ENCODE results near the gene SLC25A20.

The SLC25A20 gene

GRCh38 chr3:48898383-48899234, at the start of gene SLC25A20:
Gene SLC25A20 (minus strand): TSS chr3:48898882. CDS start chr3:48898794, 88 bp downstream.
- H3K27ac Mint-ChIP-seq: peak within 1 kb of the TSS; percentile 90
- peaks cover 40% of the 10 kb centered on the region for H3K4me1 Mint-ChIP-seq (ENCODE audit: low read depth)
- no peaks in the 10 kb centered on the region for H3K36me3 Mint-ChIP-seq
- no peaks in the 10 kb centered on the region for H3K27me3 Mint-ChIP-seq
- peak within 1 kb of the TSS; percentile 94 for H3K4me3 Mint-ChIP-seq
- H3K9me3 Mint-ChIP-seq (ENCODE audit: low read depth): no peaks in the 10 kb centered on the region

- Mint-ChIP-seq H3K27me3 (no peaks in the 10 kb centered on the region), H3K9me3 (ENCODE audit: low read depth) (no peaks in the 10 kb centered on the region), H3K4me1 (ENCODE audit: low read depth) (peaks cover 36% of the 10 kb centered on the region), H3K36me3 (peaks cover 7% of the 10 kb centered on the region), H3K27ac (peak overlapping the region; percentile 79), H3K4me3 (no peak overlapping the region)
Measured at GRCh38 chr3:48945891-48946549, 47.3 kb upstream of the SLC25A20 start.

- Mint-ChIP-seq H3K4me3 (no peak overlapping the region), H3K27me3 (no peaks in the 10 kb centered on the region), H3K27ac (peak overlapping the region; percentile 79), H3K9me3 (ENCODE audit: low read depth) (no peaks in the 10 kb centered on the region), H3K4me1 (ENCODE audit: low read depth) (peaks cover 36% of the 10 kb centered on the region), H3K36me3 (peaks cover 7% of the 10 kb centered on the region)
Measured at GRCh38 chr3:48945432-48945831, 46.8 kb upstream of the SLC25A20 start.

- no peaks in the 10 kb centered on the region for H3K9me3 Mint-ChIP-seq (ENCODE audit: low read depth)
- H3K27me3 Mint-ChIP-seq: no peaks in the 10 kb centered on the region
- H3K4me1 Mint-ChIP-seq (ENCODE audit: low read depth): peaks cover 39% of the 10 kb centered on the region
- no peak overlapping the region for H3K4me3 Mint-ChIP-seq
- peaks cover 11% of the 10 kb centered on the region for H3K36me3 Mint-ChIP-seq
- H3K27ac Mint-ChIP-seq: no peak overlapping the region
Measured at GRCh38 chr3:48938689-48939088, 40.0 kb upstream of the SLC25A20 start.

- Mint-ChIP-seq H3K36me3 (peaks cover 9% of the 10 kb centered on the region), H3K27me3 (no peaks in the 10 kb centered on the region), H3K4me1 (ENCODE audit: low read depth) (peaks cover 39% of the 10 kb centered on the region), H3K4me3 (no peak overlapping the region), H3K9me3 (ENCODE audit: low read depth) (no peaks in the 10 kb centered on the region), H3K27ac (peak overlapping the region; percentile 70)
Measured at GRCh38 chr3:48938156-48938555, 39.5 kb upstream of the SLC25A20 start.

GRCh38 chr3:48935530-48935929, 36.8 kb upstream of the SLC25A20 start:
- H3K27me3 Mint-ChIP-seq: no peaks in the 10 kb centered on the region
- H3K4me3 Mint-ChIP-seq: no peak overlapping the region
- peak overlapping the region; percentile 43 for H3K27ac Mint-ChIP-seq
- peaks cover 51% of the 10 kb centered on the region for H3K4me1 Mint-ChIP-seq (ENCODE audit: low read depth)
- H3K36me3 Mint-ChIP-seq: peaks cover 11% of the 10 kb centered on the region
- H3K9me3 Mint-ChIP-seq (ENCODE audit: low read depth): no peaks in the 10 kb centered on the region

- Mint-ChIP-seq H3K36me3 (peaks cover 13% of the 10 kb centered on the region), H3K4me1 (ENCODE audit: low read depth) (peaks cover 59% of the 10 kb centered on the region), H3K9me3 (ENCODE audit: low read depth) (no peaks in the 10 kb centered on the region), H3K27me3 (no peaks in the 10 kb centered on the region), H3K4me3 (no peak overlapping the region), H3K27ac (no peak overlapping the region)
Measured at GRCh38 chr3:48934333-48934991, 35.8 kb upstream of the SLC25A20 start.

- H3K9me3 Mint-ChIP-seq (ENCODE audit: low read depth): no peaks in the 10 kb centered on the region
- H3K27ac Mint-ChIP-seq: peak overlapping the region; percentile 34
- no peaks in the 10 kb centered on the region for H3K27me3 Mint-ChIP-seq
- H3K4me3 Mint-ChIP-seq: peak overlapping the region; percentile 42
- peaks cover 70% of the 10 kb centered on the region for H3K4me1 Mint-ChIP-seq (ENCODE audit: low read depth)
- peaks cover 15% of the 10 kb centered on the region for H3K36me3 Mint-ChIP-seq
Measured at GRCh38 chr3:48931944-48932580, 33.4 kb upstream of the SLC25A20 start.

- H3K9me3 Mint-ChIP-seq (ENCODE audit: low read depth): no peaks in the 10 kb centered on the region
- no peak overlapping the region for H3K4me3 Mint-ChIP-seq
- no peak overlapping the region for H3K27ac Mint-ChIP-seq
- H3K36me3 Mint-ChIP-seq: peaks cover 16% of the 10 kb centered on the region
- H3K4me1 Mint-ChIP-seq (ENCODE audit: low read depth): peaks cover 75% of the 10 kb centered on the region
- H3K27me3 Mint-ChIP-seq: no peaks in the 10 kb centered on the region
Measured at GRCh38 chr3:48930590-48930989, 31.9 kb upstream of the SLC25A20 start.

GRCh38 chr3:48929358-48930035, 30.8 kb upstream of the SLC25A20 start:
- Mint-ChIP-seq H3K36me3 (peaks cover 14% of the 10 kb centered on the region), H3K4me3 (peak overlapping the region; percentile 60), H3K27ac (peak overlapping the region; percentile 47), H3K9me3 (ENCODE audit: low read depth) (no peaks in the 10 kb centered on the region), H3K4me1 (ENCODE audit: low read depth) (peaks cover 71% of the 10 kb centered on the region), H3K27me3 (no peaks in the 10 kb centered on the region)

GRCh38 chr3:48928679-48929078, 30.0 kb upstream of the SLC25A20 start:
- H3K4me1 Mint-ChIP-seq (ENCODE audit: low read depth): peaks cover 63% of the 10 kb centered on the region
- peaks cover 13% of the 10 kb centered on the region for H3K36me3 Mint-ChIP-seq
- no peaks in the 10 kb centered on the region for H3K9me3 Mint-ChIP-seq (ENCODE audit: low read depth)
- peak overlapping the region; percentile 48 for H3K4me3 Mint-ChIP-seq
- H3K27me3 Mint-ChIP-seq: no peaks in the 10 kb centered on the region
- peak overlapping the region; percentile 54 for H3K27ac Mint-ChIP-seq

- H3K9me3 Mint-ChIP-seq (ENCODE audit: low read depth): no peaks in the 10 kb centered on the region
- peak overlapping the region; percentile 70 for H3K4me3 Mint-ChIP-seq
- no peak overlapping the region for H3K27ac Mint-ChIP-seq
- peaks cover 61% of the 10 kb centered on the region for H3K4me1 Mint-ChIP-seq (ENCODE audit: low read depth)
- no peaks in the 10 kb centered on the region for H3K27me3 Mint-ChIP-seq
- peaks cover 13% of the 10 kb centered on the region for H3K36me3 Mint-ChIP-seq
Measured at GRCh38 chr3:48927928-48928327, 29.2 kb upstream of the SLC25A20 start.

GRCh38 chr3:48926425-48927392, 28.0 kb upstream of the SLC25A20 start:
- peak overlapping the region; percentile 70 for H3K4me3 Mint-ChIP-seq
- peaks cover 56% of the 10 kb centered on the region for H3K4me1 Mint-ChIP-seq (ENCODE audit: low read depth)
- no peaks in the 10 kb centered on the region for H3K9me3 Mint-ChIP-seq (ENCODE audit: low read depth)
- peak overlapping the region; percentile 4 for H3K27ac Mint-ChIP-seq
- H3K36me3 Mint-ChIP-seq: peaks cover 8% of the 10 kb centered on the region
- H3K27me3 Mint-ChIP-seq: no peaks in the 10 kb centered on the region
